Transverse colon (tissue), 4 donors: ENCODE results near the gene EDEM1. TPM values are rescaled to one million over a fixed set of nuclear protein-coding genes. Genes with fewer than 3 reads are reported as not detected.
"Not testable (repeated sequence)": the region's sequence is repeated elsewhere in the genome, so short reads cannot be mapped to it uniquely, and the experiment has no call there.

Source experiments
- DNase-seq: peaks from one replicate; pipeline ENCODE4 v3.0.0-alpha.2; 2019
- H3K27ac ChIP-seq, 4 donors: fragments of 200-600 bp; sonication (generic); 2 replicates each; pipeline ENCODE4 v1.5.1; 2016 to 2018; ENCODE audit warnings: inconsistent platforms in 4 of 4
- H3K27me3 ChIP-seq: fragments of 200-600 bp; sonication (generic); 2 replicates; pipeline ENCODE4 v1.5.1; 2017; ENCODE audit warnings: inconsistent platforms
- H3K36me3 ChIP-seq, 4 donors: fragments of 200-600 bp; sonication (generic); 2 replicates each; pipeline ENCODE4 v1.5.1; 2017 to 2019; ENCODE audit warnings: inconsistent platforms in 4 of 4
- H3K4me1 ChIP-seq, 4 donors: fragments of 200-600 bp; sonication (generic); 2 replicates each; pipeline ENCODE4 v1.5.1; 2017 to 2020; ENCODE audit warnings: inconsistent platforms in 4 of 4
- H3K4me3 ChIP-seq, 4 donors: fragments of 200-600 bp; sonication (generic); 1 replicate in 1 of 4; 2 replicates in 3 of 4; pipeline versions ENCODE4 v1.5.1 to v1.6.1; 2017 to 2019; ENCODE audit warnings: inconsistent platforms in 4 of 4
- H3K9me3 ChIP-seq, 2 donors: fragments of 200-600 bp; sonication (generic); 2 replicates each; pipeline ENCODE4 v1.5.1; 2017 to 2019; ENCODE audit warnings: inconsistent platforms in 2 of 2
- EP300 ChIP-seq: sonication (generic); formaldehyde crosslinking; IDR thresholded peaks from one replicate; pipeline ENCODE4 v1.6.1; 2017; ENCODE audit warnings: antibody characterized with exemption, low read depth
- POLR2A ChIP-seq: fragments of 450-650 bp; IDR thresholded peaks from one replicate; pipeline ENCODE4 v1.6.1; 2016; ENCODE audit warnings: antibody characterized with exemption, mild to moderate bottlenecking, moderate library complexity
- POLR2AphosphoS5 ChIP-seq, 3 donors: sonication (generic); formaldehyde crosslinking; IDR thresholded peaks; one replicate each; pipeline ENCODE4 v1.6.1; 2016; ENCODE audit warnings: antibody characterized with exemption in 3 of 3
- WGBS, 2 donors: methylation state at CpG; one replicate each; pipeline ENCODE4 v1.1.5; 2018; ENCODE audit warnings: low coverage in 1 of 2; 5-methylcytosine and 5-hydroxymethylcytosine counted together
- in situ Hi-C, 4 donors: fragments of 200-750 bp; cut with MboI; loops; one replicate each; pipeline versions ENCODE4 v1.15.0 to v1.15.1; 2017; ENCODE audit warnings: low sequenced_read_pairs in 3 of 4, low pct_ligation_motif_present in 1 of 4, low pct_unique_long_range_greater_than_20kb in 1 of 4
- intact Hi-C: fragments of 100-400 bp; cut with DNase I; formaldehyde crosslinking; loops from one replicate; pipeline ENCODE4 v1.15.1; 2023; ENCODE audit warnings: low total_unique reads
- total RNA-seq, 4 donors: library from RNA; depleted of rRNA; stranded (reverse); fragments of >200 nt; gene quantifications; one replicate each; pipeline ENCODE4 v1.1.0, GENCODE V29; 2016
- TF ChIP-seq, protein P1 (sequence below), 5 experiments: fragments of 200-600 bp in 3 of 5; fragments of 450-650 bp in 2 of 5; sonication (generic) in 3 of 5; IDR thresholded peaks; 1 replicate in 2 of 5; 2 replicates in 3 of 5; pipeline ENCODE4 v1.5.1; 2016 to 2017; ENCODE audit warnings: antibody characterized with exemption in 5 of 5, inconsistent platforms in 3 of 5, mild to moderate bottlenecking in 2 of 5, moderate library complexity in 1 of 5

EDEM1 gene
- total RNA-seq, 4 donors from 2014 or later = 27.3 to 312 (median 42.3) TPM

DNA sequence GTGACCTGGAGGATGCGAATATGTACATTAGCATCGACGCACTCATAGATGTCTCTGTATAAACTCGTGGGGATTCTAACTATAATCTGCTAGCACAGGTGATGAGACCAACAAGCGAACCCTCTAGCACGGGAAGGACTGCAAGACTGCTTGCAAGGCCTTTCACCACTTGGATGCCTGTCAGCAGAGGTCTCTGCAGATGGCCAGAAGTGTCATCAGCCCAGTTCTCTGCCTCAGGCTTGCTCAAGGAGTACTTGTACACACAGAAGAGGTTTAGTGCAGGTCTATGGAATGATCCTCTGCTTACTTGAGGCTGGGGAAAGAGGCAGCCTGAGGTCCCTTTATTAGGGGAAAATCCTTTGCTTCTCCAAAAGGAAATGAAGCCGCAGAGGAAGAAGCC lies 48.1 kb downstream of the EDEM1 start:
- intact Hi-C loops (no loop called here), in situ Hi-C loops (loop anchor here in 1 of 4 donors (25.0 kb wide), 1 partner anchor 1477 kb away; no protein-coding TSS in a partner anchor)
- H3K27me3 ChIP-seq = no peaks in the 10 kb centered on the region
- no peaks in the 10 kb centered on the region for H3K36me3 ChIP-seq
- DNase-seq = no peak
- no peaks in the 10 kb centered on the region for H3K4me1 ChIP-seq
- TF ChIP-seq, protein P1, sequence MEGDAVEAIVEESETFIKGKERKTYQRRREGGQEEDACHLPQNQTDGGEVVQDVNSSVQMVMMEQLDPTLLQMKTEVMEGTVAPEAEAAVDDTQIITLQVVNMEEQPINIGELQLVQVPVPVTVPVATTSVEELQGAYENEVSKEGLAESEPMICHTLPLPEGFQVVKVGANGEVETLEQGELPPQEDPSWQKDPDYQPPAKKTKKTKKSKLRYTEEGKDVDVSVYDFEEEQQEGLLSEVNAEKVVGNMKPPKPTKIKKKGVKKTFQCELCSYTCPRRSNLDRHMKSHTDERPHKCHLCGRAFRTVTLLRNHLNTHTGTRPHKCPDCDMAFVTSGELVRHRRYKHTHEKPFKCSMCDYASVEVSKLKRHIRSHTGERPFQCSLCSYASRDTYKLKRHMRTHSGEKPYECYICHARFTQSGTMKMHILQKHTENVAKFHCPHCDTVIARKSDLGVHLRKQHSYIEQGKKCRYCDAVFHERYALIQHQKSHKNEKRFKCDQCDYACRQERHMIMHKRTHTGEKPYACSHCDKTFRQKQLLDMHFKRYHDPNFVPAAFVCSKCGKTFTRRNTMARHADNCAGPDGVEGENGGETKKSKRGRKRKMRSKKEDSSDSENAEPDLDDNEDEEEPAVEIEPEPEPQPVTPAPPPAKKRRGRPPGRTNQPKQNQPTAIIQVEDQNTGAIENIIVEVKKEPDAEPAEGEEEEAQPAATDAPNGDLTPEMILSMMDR (IDR thresholded peaks at IDR 0.05) = no peak
- no peak for TF ChIP-seq POLR2A
- TF ChIP-seq POLR2AphosphoS5 (IDR thresholded peaks at IDR 0.05) = no peak
- no peak for TF ChIP-seq EP300
- H3K27ac ChIP-seq = no peak overlapping the region
- 81 to 87% methylated on average over 5 to 7 of the region's 7 CpGs for WGBS, 2 donors
- H3K4me3 ChIP-seq = no peak overlapping the region
- H3K9me3 ChIP-seq = no peaks in the 10 kb centered on the region

DNA sequence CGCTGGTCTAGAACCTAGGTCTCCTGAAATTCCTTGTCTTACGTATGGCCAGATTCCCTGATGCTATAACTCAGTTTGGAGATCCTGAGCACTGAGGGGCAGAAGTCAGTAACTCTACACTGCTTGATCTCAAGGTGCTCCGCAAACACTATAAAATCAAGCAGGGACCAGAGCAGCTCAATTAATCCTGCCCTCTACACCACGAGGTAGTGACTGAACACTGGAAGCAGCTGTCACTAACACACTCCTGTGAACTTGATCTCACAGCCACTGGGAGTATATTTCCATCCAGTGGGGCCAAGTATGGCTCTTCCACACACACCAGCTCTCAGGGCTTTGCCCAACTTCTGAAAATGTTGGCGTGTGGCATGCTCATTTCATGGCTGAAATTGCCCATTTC lies 51.0 kb downstream of the EDEM1 start:
- Histone ChIP-seq H3K36me3 (no peaks in the 10 kb centered on the region), H3K9me3 (peaks cover 0 to 2% of the 10 kb centered on the region in 2 donors), H3K27ac (no peak overlapping the region), H3K4me3 (no peak overlapping the region), H3K4me1 (no peaks in the 10 kb centered on the region), H3K27me3 (no peaks in the 10 kb centered on the region)
- TF ChIP-seq EP300 = no peak
- TF ChIP-seq POLR2AphosphoS5 (IDR thresholded peaks at IDR 0.05) = no peak
- TF ChIP-seq POLR2A = no peak
- TF ChIP-seq, protein P1 (IDR thresholded peaks at IDR 0.05) = no peak
- whole genome bisulfite sequencing, 2 donors = 74 to 92% methylated on average over 2 to 5 of the region's 5 CpGs
- intact Hi-C loops (no loop called here), in situ Hi-C loops (loop anchor here in 1 of 4 donors (25.0 kb wide), 1 partner anchor 1474 kb away; no protein-coding TSS in a partner anchor)
- DNase-seq = no peak

DNA sequence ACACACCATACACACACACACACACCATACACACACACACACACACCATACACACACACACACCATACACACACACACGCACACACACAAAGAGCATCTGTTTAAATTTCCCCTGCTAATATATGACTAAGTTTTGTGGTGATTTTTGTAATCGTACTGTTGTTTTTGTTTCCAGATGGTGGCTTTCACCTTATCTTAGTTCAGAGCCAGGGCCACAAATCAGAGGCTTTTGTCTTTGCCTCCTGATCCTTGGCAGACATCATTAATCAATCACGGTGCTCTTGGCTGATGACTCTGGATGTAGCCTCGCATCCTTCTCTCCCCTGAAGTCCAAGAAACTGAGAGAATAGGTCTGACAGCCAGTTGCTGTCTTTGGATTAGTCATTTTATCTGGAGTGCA lies 52.1 kb downstream of the EDEM1 start:
- TF ChIP-seq POLR2A (no peak), POLR2AphosphoS5 (IDR thresholded peaks at IDR 0.05) (no peak)
- in situ Hi-C loops = loop anchor here in 1 of 4 donors (25.0 kb wide), 1 partner anchor 1473 kb away; no protein-coding TSS in a partner anchor

DNA sequence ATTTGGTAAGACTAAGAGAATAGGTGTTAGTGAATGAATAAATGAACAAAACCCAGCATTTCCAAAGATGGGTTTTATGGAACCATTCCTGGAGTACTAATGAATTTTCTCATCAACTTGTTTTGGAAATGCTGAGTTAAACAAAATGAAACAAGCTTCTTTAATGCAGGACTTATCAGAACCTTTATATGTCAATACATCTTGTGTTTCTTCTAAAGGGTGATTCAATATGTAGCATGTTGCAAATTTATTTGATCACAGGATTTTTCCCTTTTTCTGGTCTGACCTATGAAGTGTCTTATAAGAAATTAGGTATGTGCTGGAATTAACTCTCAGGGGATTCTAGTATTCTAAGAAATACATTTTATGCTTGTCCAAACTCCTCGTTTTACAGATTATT lies 53.2 kb downstream of the EDEM1 start:
- H3K27ac ChIP-seq = no peak overlapping the region
- peaks cover 0 to 7% of the 10 kb centered on the region in 2 donors for H3K9me3 ChIP-seq
- TF ChIP-seq POLR2AphosphoS5 (IDR thresholded peaks at IDR 0.05) = no peak
- TF ChIP-seq, protein P1 (IDR thresholded peaks at IDR 0.05) = no peak
- TF ChIP-seq EP300 = no peak
- no peak for TF ChIP-seq POLR2A
- no peak overlapping the region for H3K4me3 ChIP-seq
- no peak for DNase-seq
- intact Hi-C loops (no loop called here), in situ Hi-C loops (loop anchor here in 1 of 4 donors (25.0 kb wide), 1 partner anchor 1472 kb away; no protein-coding TSS in a partner anchor)
- WGBS, 2 donors = 90% methylated on average over 1 of the region's 1 CpG; no CpG with 5 or more reads in 1 of the 2 donors
- H3K4me1 ChIP-seq = no peaks in the 10 kb centered on the region
- no peaks in the 10 kb centered on the region for H3K36me3 ChIP-seq
- no peaks in the 10 kb centered on the region for H3K27me3 ChIP-seq

More for the DNA sequence above, 52.1 kb downstream of the EDEM1 start:
- Histone ChIP-seq H3K4me3 (no peak overlapping the region), H3K27me3 (no peaks in the 10 kb centered on the region), H3K4me1 (no peaks in the 10 kb centered on the region), H3K9me3 (peaks cover 0 to 7% of the 10 kb centered on the region in 2 donors), H3K27ac (no peak overlapping the region), H3K36me3 (no peaks in the 10 kb centered on the region)
- intact Hi-C loops = no loop called here
- no peak for DNase-seq
- 32% methylated on average over 3 to 4 of the region's 4 CpGs for WGBS, 2 donors

DNA sequence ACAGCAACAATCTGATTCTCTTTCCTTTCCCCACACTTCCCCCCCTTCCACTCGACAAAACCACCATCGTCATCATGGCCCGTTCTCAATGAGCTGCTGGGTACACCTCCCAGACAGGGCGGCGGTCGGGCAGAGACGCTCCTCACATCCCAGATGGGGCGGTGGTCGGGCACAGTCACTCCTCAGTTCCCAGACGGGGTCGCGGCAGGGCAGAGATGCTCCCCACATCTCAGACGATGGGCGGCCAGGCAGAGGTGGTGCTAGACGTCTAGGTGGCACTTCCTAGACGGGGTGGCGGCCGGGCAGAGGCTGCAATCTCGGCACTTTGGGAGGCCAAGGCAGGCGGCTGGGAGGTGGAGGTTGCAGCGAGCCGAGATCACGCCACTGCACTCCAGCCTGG lies 55.3 kb downstream of the EDEM1 start:
- H3K27me3 ChIP-seq, DNase-seq, H3K36me3 ChIP-seq, H3K4me1 ChIP-seq, intact Hi-C loops, H3K4me3 ChIP-seq, H3K9me3 ChIP-seq, H3K27ac ChIP-seq: not testable (repeated sequence)
- in situ Hi-C loops = loop anchor here in 1 of 4 donors (25.0 kb wide), 1 partner anchor 1470 kb away; no protein-coding TSS in a partner anchor
- WGBS, 2 donors = 97% methylated on average over 23 of the region's 23 CpGs; no CpG with 5 or more reads in 1 of the 2 donors
